ENCODE results near the gene SPATA21.

The SPATA21 gene

DNA sequence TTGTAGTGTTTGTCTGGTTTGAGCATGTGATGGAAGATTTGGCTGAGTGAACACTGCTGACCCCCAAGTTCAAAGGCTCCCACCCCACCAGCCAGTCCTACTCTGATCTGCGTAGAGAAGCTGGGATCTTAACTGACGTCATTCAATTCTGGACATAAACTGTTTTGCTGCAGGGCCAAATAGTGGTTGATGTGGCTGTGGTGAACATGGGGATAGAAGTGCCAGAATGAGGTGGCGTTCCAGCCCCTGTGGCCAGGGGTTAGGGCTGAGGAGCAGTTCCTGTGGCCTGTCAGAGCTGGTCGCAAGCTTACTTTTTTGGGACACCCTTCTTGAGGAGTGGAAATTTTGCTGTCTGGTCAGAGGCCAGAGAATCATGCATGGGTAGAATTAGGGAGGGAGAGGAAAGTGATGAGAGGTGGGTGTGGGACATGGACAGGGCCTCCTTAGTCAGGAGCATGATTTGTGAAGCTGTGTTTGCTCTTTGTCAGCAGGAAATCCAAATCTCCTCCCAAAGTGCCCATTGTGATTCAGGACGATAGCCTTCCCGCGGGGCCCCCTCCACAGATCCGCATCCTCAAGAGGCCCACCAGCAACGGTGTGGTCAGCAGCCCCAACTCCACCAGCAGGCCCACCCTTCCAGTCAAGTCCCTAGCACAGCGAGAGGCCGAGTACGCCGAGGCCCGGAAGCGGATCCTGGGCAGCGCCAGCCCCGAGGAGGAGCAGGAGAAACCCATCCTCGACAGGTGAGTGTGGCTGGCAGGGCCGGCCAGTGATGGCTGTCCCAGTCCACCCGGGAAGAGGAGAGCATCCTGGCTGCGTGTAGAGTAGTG is 44.3 kb downstream of the SPATA21 start:
- Histone ChIP-seq H3K4me1 (peaks cover 0 to 74% (median 40%) of the 10 kb centered on the region in 4 donors), H3K4me3 (no peak overlapping the region), H3K27ac (peak overlapping the region; percentile 1 to 5), H3K9me3 (no peaks in the 10 kb centered on the region), H3K27me3 (no peaks in the 10 kb centered on the region), H3K36me3 (peaks cover 31 to 48% (median 46%) of the 10 kb centered on the region in 3 donors)
- intact Hi-C loops (cut with DNase I; ENCODE audit: low total_unique reads), result no loop called here
- DNase-seq, result no peak
- no peak for TF ChIP-seq CTCF (IDR thresholded peaks at IDR 0.05)

GRCh38 chr1:16391411-16391810 is 45.8 kb downstream of the SPATA21 start:
- no peak overlapping the region for H3K4me3 ChIP-seq
- H3K36me3 ChIP-seq, result peaks cover 21 to 32% (median 32%) of the 10 kb centered on the region in 3 donors
- intact Hi-C loops (cut with DNase I; ENCODE audit: low total_unique reads), result no loop called here
- peak overlapping the region in 1 of 2 donors; percentile 5 for H3K27ac ChIP-seq
- peaks cover 2 to 78% (median 53%) of the 10 kb centered on the region in 4 donors for H3K4me1 ChIP-seq
- DNase-seq, result no peak
- H3K27me3 ChIP-seq, result no peaks in the 10 kb centered on the region
- no peaks in the 10 kb centered on the region for H3K9me3 ChIP-seq
- TF ChIP-seq CTCF (IDR thresholded peaks at IDR 0.05), result no peak

- H3K36me3 ChIP-seq, result no peaks in the 10 kb centered on the region
- peak overlapping the region; percentile 69 to 75 for H3K27ac ChIP-seq
- peaks cover 8 to 88% (median 58%) of the 10 kb centered on the region in 4 donors for H3K4me1 ChIP-seq
- DNase-seq, result no peak
- no peaks in the 10 kb centered on the region for H3K9me3 ChIP-seq
- H3K4me3 ChIP-seq, result peak overlapping the region; percentile 35 to 50
- intact Hi-C loops (cut with DNase I; ENCODE audit: low total_unique reads), result no loop called here
- TF ChIP-seq CTCF (IDR thresholded peaks at IDR 0.05), result no peak
- no peaks in the 10 kb centered on the region for H3K27me3 ChIP-seq
These were observed 49.7 kb downstream of the SPATA21 start for GRCh38 chr1:16387201-16388188.

DNA sequence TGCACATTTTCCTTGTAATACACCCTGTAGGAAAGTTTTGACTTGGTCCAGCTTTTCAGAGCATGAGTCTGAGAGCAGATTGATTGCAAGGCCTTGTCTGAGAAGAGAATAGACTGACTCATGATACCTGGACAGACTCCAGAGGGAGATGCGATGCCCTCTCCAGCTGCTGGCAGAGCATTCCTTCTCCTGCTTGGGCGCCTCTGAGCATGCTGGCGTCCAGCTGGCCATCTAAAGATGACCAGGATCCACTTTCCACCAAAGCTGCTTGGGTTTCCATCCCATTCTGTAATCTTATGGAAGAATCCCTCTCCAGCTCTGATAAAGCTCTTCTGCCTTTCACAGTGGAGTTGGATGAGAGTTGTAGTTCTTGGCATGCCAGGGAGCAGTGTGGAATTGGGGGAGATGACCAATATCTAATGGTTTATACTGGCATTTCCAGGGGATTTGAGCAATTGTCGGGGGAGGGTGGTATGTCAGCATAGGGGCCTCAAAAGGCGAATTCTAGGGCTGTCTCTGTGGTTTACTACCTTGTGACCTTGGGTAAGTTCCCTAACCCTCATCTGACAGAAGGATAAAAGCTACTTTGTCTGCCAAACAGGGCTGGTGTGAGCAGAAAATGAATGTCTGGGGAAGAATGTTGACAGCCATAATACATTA is 50.6 kb downstream of the SPATA21 start:
- peak overlapping the region; percentile 35 to 50 for H3K4me3 ChIP-seq
- H3K9me3 ChIP-seq, result no peaks in the 10 kb centered on the region
- intact Hi-C loops (cut with DNase I; ENCODE audit: low total_unique reads), result no loop called here
- H3K27ac ChIP-seq, result peak overlapping the region; percentile 69 to 75
- H3K27me3 ChIP-seq, result no peaks in the 10 kb centered on the region
- no peak for DNase-seq
- peaks cover 8 to 78% (median 49%) of the 10 kb centered on the region in 4 donors for H3K4me1 ChIP-seq
- H3K36me3 ChIP-seq, result no peaks in the 10 kb centered on the region
- no peak for TF ChIP-seq CTCF (IDR thresholded peaks at IDR 0.05)
